ENCODE results near the gene YES1. TPM values are rescaled to one million over a fixed set of nuclear protein-coding genes. Genes with fewer than 3 reads are reported as not detected.
A peak's percentile ranks its signal among the peaks of the same experiment; 100 is the strongest.

Gene YES1
- total and polyA plus RNA-seq, 2 of the 13 experiments (the other 11 are each of a cell fraction or from before 2014, with no cell fraction given), result 17.2 to 70.8 TPM

DNA sequence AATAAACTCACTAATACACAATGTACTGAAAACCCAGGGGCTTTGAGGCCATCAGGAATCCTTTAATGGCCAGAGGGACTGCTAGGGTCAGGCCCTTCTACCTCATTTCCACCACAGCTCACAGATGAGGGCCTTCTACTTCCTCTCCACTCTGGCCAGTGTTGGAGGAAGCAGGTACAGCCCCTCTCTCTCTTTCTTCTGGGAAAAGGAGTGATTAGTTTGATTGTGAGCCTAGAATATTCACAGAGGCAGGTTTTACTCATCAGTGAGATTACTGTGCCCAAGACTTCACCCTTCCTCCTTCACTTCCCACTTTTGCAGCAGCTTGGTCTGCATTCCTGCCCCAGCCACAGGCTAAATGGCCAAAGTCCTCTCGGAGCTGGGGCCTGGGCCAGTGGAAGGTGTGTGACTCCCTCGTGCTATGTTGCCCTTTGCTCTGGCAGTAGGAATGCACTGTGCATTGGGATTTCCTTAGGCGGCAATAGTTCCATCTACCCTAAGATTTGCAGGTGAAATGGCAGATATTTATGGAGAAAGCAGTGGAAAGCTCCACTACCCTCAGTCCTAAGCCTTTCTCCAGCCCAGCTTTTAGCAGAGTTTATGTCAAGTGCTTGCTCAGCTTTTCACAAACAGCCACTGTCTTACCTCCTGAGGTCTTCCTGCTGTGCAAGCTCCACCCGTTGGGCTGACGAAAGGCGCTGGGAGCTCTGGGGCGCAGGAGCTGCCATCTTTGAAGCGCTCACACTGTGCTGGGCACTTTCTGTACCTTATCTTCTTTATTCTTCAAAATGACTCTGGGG is 36.2 kb upstream of the YES1 start (continued):
- TF ChIP-seq, protein P1, sequence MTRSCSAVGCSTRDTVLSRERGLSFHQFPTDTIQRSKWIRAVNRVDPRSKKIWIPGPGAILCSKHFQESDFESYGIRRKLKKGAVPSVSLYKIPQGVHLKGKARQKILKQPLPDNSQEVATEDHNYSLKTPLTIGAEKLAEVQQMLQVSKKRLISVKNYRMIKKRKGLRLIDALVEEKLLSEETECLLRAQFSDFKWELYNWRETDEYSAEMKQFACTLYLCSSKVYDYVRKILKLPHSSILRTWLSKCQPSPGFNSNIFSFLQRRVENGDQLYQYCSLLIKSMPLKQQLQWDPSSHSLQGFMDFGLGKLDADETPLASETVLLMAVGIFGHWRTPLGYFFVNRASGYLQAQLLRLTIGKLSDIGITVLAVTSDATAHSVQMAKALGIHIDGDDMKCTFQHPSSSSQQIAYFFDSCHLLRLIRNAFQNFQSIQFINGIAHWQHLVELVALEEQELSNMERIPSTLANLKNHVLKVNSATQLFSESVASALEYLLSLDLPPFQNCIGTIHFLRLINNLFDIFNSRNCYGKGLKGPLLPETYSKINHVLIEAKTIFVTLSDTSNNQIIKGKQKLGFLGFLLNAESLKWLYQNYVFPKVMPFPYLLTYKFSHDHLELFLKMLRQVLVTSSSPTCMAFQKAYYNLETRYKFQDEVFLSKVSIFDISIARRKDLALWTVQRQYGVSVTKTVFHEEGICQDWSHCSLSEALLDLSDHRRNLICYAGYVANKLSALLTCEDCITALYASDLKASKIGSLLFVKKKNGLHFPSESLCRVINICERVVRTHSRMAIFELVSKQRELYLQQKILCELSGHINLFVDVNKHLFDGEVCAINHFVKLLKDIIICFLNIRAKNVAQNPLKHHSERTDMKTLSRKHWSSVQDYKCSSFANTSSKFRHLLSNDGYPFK (CRISPR knock-in tag; IDR thresholded peaks at IDR 0.05; ENCODE audit: borderline replicate concordance), result peak; percentile 60; the same call in 1 of the 2 replicates
- TF ChIP-seq RORA (CRISPR knock-in tag; IDR thresholded peaks at IDR 0.05) (no peak), EEA1 (CRISPR knock-in tag; IDR thresholded peaks at IDR 0.05; ENCODE audit: borderline replicate concordance) (no peak), MBNL3 (CRISPR knock-in tag; conservative IDR thresholded peaks at IDR 0.05) (no peak), KDM2A (CRISPR knock-in tag; IDR thresholded peaks at IDR 0.05; ENCODE audit: borderline replicate concordance, low read depth) (peak; percentile 77; the same call in 1 of the 2 replicates), HNRNPUL1 (IDR thresholded peaks at IDR 0.05; ENCODE audit: low read depth, low read length) (no peak), NCOA1 (CRISPR knock-in tag; IDR thresholded peaks at IDR 0.05) (peak; percentile 91; the same call in 1 of the 2 replicates), HNRNPLL (IDR thresholded peaks at IDR 0.05; ENCODE audit: low read depth, low read length, poor library complexity, severe bottlenecking) (no peak), SOX13 (IDR thresholded peaks at IDR 0.05) (0 out of 2 replicates have a peak, but pooled peaks have one; percentile 36), SOX13 (CRISPR knock-in tag; conservative IDR thresholded peaks at IDR 0.05 in 1 of 2, IDR thresholded peaks at IDR 0.05 in 1 of 2) (peak in 1 of 2 experiments; percentile 80; a peak in 2 of 4 replicates), NAIF1 (CRISPR knock-in tag; IDR thresholded peaks at IDR 0.05; ENCODE audit: borderline replicate concordance) (peak; percentile 28; the same call in 1 of the 2 replicates), ZNF839 (CRISPR knock-in tag; IDR thresholded peaks at IDR 0.05; ENCODE audit: borderline replicate concordance) (no peak), PHF20 (CRISPR knock-in tag; IDR thresholded peaks at IDR 0.05) (peak; percentile 26; the same call in 1 of the 2 replicates), ZNF251 (CRISPR knock-in tag; IDR thresholded peaks at IDR 0.05) (no peak; the same call in 1 of the 2 replicates), HNRNPK (IDR thresholded peaks at IDR 0.05; ENCODE audit: low read depth, low read length, poor library complexity, severe bottlenecking) (no peak)
- TF ChIP-seq, protein P2, sequence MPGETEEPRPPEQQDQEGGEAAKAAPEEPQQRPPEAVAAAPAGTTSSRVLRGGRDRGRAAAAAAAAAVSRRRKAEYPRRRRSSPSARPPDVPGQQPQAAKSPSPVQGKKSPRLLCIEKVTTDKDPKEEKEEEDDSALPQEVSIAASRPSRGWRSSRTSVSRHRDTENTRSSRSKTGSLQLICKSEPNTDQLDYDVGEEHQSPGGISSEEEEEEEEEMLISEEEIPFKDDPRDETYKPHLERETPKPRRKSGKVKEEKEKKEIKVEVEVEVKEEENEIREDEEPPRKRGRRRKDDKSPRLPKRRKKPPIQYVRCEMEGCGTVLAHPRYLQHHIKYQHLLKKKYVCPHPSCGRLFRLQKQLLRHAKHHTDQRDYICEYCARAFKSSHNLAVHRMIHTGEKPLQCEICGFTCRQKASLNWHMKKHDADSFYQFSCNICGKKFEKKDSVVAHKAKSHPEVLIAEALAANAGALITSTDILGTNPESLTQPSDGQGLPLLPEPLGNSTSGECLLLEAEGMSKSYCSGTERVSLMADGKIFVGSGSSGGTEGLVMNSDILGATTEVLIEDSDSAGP (CRISPR knock-in tag; IDR thresholded peaks at IDR 0.05; ENCODE audit: borderline replicate concordance), result peak; percentile 73
- TF ChIP-seq, protein P3, sequence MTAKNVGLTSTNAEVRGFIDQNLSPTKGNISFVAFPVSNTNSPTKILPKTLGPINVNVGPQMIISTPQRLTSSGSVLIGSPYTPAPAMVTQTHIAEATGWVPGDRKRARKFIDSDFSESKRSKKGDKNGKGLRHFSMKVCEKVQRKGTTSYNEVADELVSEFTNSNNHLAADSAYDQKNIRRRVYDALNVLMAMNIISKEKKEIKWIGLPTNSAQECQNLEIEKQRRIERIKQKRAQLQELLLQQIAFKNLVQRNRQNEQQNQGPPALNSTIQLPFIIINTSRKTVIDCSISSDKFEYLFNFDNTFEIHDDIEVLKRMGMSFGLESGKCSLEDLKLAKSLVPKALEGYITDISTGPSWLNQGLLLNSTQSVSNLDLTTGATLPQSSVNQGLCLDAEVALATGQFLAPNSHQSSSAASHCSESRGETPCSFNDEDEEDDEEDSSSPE (CRISPR knock-in tag; IDR thresholded peaks at IDR 0.05), result peak; percentile 89
- TF ChIP-seq, protein P4, sequence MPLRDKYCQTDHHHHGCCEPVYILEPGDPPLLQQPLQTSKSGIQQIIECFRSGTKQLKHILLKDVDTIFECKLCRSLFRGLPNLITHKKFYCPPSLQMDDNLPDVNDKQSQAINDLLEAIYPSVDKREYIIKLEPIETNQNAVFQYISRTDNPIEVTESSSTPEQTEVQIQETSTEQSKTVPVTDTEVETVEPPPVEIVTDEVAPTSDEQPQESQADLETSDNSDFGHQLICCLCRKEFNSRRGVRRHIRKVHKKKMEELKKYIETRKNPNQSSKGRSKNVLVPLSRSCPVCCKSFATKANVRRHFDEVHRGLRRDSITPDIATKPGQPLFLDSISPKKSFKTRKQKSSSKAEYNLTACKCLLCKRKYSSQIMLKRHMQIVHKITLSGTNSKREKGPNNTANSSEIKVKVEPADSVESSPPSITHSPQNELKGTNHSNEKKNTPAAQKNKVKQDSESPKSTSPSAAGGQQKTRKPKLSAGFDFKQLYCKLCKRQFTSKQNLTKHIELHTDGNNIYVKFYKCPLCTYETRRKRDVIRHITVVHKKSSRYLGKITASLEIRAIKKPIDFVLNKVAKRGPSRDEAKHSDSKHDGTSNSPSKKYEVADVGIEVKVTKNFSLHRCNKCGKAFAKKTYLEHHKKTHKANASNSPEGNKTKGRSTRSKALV (CRISPR knock-in tag; IDR thresholded peaks at IDR 0.05), result no peak

Data from HepG2 (cell line).